Fibroblast of skin of right biceps (primary cell): ENCODE results near the gene ZRANB1.

Experiments
- DNase-seq: peaks from one replicate; pipeline ENCODE4 v3.0.0-alpha.2; 2013

The ZRANB1 gene

DNA sequence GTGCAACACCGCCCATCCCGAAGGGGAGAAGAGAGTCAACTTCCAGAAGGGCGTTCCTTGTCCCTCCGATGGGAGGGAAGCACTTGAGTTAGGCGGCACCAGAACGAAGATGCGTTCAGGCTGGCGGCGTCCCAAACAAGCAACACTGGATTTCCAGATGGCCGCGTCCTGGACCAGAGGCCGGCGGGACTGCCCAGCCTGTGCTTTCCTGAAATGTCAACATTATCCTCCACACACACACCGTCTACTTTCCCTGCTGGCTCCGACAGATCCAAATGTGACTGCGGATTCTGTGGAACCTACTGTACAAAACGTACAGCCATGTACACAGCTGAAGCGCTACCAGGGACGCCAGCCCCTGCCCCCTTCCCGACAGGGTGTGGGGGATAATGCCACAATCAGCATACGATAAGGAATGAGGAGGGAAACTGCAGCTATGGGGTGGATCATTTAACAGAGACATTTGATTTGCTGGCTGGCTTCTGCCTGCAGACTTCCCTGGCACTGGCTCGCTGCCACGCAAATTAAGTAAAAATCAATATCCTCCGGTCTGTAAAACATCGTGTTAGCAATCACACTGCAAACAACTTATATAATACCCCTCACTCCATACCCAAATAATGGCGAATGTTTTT lies 82.1 kb downstream of the ZRANB1 start:
- no peak for DNase-seq

DNA sequence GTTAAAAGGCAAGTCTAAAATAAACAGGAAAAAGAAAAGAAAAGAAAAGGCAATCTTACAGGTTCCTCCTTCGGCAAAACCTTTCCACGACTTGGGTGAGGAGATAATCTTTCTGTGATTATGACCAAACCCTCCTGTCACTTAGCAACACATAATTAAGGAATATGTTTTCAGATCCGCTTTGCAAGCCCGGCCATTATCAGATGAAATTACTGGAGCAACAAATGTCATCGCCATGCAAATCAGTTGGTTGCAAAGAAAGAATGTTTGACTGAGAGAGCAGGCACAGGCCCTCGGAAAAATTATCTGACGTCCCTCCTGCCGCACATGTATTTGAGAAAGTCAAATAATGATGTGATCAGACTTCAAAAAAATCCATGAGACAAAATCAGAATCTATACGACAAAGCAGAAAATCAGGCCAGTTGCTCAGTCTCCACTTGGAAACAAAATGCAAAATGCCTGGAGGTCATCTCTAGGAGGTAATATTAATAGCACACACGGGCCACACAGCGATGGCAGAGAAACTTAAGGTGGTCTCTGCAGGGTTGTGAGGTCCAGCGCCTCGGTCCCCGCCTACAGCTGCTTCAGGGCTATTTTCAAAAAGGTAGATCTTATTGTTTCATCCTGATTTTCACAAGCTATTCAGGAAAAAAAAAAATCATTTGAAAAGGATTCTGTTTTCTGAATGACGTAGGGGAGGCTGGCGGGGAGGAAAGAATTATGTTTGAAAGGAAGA lies 82.7 kb downstream of the ZRANB1 start:
- DNase-seq: no peak

DNA sequence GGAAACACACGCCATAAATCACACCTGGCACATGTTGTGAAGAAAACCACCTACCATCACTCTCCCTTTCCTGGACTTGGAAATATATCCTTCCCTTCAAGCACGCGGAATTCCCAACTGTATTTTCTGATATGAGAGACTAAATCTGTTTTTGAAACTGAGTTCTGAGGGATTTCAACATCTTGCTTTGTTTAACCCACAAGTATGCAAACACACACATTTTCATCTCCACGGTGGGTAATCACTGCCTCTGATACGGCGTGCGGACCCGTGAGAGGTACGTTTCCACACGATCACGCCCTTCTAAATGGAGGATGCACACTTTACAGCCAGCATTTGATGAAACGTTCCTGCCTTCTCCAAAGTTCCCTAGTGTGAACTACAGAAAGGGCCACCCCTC lies 83.4 kb downstream of the ZRANB1 start:
- peak; percentile 52 for DNase-seq

DNA sequence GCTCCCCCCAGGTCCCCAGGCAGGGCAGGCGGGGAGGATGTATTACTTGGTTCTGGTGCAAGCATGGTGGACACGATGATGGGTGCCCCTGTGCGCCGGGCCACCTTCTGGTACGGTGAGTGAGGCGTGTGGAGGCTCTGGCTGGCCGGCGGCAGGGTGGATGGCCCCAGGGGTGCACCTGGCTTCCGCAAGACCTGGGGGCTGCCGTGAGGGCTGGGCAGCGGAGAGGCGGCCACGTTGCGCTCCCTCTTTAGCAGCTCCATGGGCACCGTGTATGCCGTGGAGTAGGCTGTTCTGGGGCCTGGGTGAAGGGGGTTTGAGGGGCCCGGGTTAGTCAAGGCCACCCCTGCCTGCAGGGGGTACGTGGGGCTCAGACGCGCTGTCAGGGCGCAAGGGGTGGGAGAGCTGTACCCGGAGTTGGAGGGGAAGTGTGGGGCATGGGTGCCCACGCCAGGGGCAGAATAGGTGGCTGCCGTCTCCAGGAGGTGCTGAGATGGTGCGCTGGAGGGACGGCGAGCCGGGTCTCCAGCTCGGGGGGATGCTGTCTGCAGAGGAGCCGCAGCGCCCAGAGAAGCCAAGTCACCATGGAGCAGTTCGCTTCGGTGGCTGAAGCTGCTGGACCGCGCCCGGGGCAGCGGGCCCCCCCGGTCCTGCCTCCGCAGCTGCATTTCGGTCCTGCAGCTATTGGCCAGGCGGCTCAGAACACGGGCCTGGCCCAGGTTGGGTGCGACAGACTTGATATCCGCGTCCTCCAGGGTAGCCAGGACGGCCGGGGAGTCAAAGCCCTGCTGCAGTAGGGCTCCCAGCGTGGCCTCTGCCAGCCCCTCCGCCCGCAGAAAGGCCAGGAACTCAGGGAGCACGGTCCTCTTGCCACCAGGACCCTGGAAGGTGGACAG lies 84.4 kb downstream of the ZRANB1 start:
- DNase-seq: no peak

DNA sequence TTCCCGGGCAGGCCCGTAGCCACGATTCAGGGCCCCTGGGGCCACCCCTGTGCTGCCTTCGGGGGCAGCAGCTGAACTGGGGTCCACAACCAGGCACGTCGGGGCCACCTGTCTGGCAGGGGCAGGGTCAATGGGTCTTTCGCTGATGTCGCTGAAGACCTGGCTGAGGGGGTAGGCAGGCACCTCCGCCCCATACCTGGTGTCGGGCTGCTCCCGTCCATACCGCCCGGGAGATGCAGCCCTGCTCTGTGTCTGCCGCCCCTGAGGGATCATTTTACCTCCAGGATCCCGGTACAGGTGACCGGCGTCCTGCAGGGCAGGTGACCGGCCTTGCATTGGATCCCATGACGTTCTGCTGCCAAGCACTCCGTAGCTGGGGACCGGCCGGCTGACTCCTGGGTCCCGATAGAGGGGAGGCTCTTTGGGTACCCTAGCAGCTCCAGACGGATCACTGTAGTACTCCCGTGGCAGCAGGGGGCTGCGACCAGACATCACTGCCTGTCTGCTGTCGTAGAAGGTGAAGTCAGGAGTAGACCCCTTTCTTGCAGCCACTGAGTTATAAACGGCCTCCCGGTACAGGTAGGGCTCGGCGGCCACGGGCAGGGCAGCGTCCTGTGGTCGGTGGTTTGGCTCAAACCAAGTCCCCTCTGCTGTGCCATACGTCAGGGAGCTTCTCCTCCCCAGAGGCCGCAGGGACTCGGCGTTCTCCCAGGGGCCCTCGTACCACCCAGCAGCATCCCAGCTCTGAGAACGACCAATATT lies 85.2 kb downstream of the ZRANB1 start:
- no peak for DNase-seq

DNA sequence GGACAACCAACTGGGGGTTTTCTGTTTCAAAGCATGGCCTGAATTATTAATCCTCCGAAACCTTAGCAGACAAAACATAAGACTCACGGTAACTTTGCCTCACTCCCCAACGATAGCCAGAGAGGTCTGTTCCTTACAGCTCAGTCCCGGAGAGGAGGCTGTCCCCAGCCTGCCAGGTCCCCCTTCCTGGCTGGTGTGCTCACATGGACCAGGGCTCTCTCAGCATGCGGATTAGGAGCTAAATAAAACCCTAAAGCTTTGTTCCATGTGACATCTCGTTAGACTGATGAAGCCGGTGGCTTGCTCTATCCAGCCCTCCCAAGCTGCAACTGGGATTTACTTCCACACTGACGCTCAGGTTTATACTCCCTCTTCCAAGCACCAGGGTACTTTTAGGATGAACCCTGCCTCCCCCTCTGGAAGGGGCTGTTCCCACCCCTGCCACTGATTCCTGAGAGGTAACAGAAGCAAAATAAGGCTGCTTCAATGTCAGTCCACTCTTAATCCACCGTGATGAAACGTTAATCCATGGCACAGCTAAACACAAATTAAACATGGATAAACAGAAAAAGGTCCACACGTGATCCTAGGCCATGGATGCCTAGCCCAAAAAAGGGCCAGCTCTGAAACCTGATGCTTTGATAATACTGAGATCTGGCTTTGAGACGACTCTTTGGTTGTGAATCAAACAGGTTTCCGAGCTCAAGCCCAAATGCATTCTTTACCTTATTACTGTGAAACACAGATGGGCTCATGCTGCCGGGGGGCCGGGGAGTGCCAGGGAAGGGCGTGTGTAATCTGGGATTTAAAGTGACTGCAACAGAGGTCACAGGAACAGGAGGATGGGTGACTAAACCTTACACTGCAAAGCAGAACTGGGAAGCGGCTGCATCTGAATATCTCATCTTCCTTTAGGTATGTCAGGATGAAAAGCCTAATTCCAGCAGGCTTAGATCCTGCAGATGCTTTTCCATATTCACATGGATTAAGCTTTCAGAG lies 86.2 kb downstream of the ZRANB1 start:
- DNase-seq: peak; percentile 63

DNA sequence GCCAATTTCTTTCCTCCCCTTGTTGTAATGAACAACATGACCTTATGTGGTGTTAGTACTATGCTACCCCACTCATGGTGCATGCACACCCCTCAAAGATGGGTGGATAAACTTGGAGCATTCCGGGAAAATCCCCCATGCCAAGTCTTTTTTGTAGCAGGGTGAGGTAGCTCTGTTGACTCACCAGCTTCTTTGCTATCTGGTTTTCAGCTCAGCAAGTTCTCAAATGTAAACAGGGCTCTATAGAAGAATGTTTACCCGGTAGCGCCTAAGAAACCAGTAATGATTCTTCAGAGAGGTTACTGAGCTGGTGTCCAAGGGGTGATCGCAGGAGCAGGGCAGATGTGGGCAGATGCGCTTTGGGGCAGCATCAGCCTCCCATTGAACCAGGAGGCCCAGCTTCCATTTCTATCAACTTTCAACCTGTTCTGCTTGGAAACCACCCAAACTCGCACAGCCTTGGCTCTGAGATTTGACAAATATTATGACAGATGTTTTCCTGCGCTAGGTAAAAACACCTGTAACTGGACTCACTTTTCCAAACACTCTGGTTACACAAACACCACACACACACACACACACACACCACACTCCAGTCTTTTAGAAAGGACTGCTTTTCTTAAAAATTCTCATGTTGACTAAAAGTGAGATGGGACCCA lies 87.8 kb downstream of the ZRANB1 start:
- DNase-seq: peak; percentile 29

DNA sequence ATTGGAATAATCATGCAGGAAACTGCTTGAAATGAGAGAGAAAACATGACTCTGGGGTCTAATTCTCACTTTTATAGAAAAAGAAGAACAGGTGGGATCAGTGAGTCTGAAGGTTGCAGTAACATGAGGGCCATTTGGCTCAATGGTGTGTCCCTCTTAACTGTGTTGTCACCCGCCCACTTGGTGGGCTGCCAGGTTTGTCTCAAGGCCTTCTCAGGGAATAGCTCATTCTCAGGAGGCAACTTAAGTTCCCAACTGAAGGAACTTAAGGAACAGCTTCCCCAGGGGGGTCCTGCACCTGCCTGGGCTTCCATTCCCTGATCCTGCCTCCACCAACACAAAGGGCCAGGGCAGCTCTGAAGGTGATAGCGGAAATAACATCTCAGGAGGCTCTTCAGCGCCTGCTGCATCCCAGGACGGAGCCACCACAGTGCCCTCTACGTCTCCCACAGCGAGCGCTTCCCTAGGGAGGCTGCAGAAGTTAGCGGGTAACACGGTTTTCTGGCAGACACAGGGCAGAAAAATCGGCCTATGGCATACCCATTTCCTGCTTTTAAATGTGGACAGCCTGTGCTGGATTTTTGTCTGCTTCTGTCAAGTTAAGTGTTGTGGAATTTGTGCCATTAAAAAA lies 88.8 kb downstream of the ZRANB1 start:
- no peak for DNase-seq

DNA sequence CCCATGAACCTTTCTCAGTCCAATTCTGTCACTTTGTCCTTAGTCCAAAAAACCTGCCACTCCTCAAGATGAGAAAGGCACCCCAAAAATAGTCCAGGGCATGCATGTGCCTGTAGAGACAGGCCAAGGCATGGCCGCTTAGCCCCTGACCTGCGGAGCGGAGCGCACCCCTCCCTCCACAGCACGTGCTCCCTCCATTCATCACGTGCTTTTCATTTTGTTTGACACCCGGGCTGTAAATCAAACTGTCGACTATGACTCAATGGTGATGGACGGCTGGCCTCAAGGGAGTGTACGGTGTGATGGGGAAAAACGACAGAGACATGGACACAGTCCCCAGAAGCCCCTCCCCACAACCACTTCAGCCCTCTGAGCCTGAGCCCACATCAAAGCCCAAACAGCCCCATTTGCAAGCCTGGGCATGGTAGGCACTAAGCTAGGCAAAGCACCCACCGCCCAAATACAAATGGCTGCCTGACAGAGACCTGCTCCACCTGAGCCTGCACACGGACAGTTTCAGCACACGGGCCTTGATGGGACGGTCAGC lies 90.6 kb downstream of the ZRANB1 start:
- no peak for DNase-seq

DNA sequence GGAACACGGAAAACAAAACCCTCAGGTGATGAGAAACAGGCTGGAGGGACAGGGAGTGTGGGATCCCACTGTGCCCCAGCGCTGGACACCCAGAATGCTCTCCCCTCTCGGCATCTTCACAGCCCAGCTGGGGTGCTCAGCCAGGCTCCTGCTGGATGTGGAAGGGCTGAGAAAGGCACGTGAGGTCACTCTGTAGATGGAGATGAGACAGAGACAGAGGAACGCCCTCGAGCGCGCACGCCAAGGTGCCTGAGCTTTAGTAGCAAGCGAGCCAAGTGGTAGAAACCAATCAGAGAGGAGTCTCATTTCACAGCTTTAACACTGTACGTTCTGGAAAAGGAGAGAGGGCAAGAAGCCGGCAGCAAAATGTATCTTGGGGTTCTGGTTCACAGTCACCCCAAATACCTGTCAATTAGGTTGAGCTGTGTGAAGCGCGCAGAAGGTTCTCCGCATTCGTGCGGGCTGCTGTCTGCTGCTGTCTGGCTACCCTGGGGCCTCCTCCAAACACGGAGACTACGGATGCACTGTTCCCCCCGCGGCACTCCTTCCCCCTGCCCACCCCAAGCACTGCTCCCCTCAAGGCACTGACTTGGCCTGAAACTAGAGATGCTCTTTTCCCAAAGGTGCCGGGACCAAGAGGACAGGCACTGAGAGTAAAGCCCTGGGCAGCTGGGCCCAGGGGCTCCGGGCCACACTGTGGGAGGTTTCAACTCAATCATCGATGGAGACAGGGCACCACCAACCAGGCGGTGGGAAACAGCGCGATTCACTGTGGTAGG lies 91.4 kb downstream of the ZRANB1 start:
- no peak for DNase-seq

DNA sequence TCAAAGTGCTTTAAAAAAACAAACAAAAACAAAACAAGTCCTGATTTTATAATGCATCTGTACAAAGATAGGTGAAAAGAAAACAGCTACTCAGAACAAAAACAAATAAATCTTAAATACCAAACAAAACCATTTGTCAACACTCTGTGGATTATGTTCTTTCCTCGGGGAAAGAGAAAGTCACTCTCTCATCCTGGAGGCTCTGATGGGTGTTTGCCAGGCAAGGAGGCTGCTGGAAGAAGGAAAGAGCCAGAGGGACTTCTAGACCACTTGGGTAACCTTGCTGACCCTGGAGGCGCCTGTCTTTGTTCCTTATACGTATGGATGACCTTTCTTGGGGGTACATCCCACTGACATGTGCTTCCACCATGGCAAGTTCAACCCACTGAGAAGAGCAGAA lies 92.8 kb downstream of the ZRANB1 start:
- no peak for DNase-seq

DNA sequence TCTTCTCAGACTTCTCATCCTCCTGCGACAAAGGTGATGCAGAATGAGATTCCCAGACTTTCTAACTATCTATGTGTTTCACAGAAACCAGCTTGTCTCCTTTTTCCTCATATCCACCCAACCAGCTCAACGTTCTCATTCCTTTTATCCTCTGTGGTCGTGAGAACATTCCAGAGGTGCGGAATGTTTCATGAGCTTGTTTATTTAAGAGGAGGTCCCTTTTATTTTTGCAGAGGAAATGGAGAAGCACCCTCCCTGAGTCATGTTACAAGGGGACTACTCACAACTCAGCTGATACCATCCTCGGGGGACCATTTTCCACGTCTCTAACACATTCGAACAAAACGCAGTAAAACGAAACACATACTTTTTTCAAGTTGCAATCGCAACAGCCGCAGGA lies 93.2 kb downstream of the ZRANB1 start:
- peak; percentile 97 for DNase-seq

DNA sequence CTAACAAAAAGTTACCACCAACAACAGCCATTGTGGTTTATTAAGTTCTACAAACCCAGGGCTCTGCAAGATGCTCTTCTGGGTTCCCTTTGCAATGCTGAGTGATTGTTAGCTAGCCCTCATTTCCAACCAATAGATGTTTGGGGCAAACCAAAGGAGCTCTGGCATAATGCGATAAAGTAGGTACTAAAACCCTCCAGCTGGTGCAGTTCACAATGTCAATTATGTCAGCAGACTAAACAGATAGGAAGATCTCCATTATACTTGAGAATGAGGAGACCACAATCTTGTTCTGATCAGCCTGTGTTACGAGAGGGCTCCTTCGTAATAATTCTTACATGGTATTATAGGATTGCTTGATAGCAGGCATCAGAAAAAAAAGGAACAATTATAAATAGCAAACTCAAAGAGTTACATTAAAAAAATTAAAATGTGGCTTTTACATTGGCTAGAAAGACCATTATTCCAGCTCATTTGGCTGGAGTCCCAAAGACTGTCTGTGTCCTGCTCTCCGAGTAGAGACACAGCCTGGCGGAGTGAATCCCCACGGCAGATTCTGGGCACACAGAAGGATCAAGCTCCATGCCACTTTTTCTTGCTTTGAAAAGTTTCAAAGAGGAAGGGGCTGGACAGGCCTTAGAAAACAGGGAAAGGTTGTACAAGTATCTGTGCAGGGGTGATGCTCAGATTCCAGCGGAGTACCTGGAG lies 93.8 kb downstream of the ZRANB1 start:
- no peak for DNase-seq

DNA sequence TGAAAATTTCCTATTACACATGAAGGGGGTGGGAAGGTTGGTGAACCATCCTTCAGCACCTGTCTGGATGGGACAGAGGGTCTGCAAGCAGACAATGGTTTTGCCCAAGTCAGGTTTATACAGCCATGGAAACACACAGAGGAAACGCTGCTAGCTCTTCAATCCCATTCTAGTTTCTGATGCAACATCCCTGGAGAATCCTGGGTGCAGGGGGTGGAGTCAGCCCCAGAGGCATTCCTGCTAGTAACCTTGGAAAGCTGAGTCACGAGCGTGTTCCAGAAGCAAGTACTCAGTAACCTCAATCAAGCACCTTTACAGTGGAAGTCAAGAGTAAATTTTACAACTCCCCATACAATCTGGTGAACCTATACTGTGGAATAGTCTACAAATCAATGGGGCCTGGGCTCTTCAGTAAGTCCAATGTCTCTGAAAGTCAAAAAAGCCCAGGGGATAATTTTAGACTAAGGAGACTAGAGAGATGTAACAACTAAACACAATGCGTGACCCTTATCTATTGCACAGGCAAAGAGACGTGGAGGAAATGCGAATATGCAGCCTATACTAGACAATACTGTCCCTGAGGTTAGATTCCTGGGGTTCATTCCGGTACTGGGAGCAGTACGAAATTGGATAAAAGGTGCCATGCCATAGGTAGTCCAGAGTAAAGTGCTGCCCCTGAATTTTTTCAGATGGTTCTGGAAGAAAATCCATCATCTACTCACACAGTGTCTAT lies 95.4 kb downstream of the ZRANB1 start:
- peak; percentile 84 for DNase-seq
